Esophagus squamous epithelium (tissue), 5 donors: ENCODE data around the gene PSMB9. TPM values are rescaled to one million over a fixed set of nuclear protein-coding genes. Genes with fewer than 3 reads are reported as not detected.
"Not testable (repeated sequence)": the region's sequence is repeated elsewhere in the genome, so short reads cannot be mapped to it uniquely, and the experiment has no call there.

Experiments used
- DNase-seq: peaks from one replicate; lab custom pipeline; 2025; lab: John Stamatoyannopoulos, UW
- H3K27ac ChIP-seq, 4 donors: fragments of 200-600 bp; sonication (generic); one replicate each; pipeline ENCODE4 v1.5.1; 2016 to 2019; ENCODE audit warnings: mild to moderate bottlenecking in 1 of 4
- H3K27me3 ChIP-seq, 4 donors: fragments of 200-600 bp; sonication (generic); 1 replicate in 3 of 4; 2 replicates in 1 of 4; pipeline versions ENCODE4 v1.5.1 to v1.6.0; 2017 to 2021; ENCODE audit warnings: antibody characterized with exemption in 1 of 4
- H3K36me3 ChIP-seq, 3 donors: fragments of 200-600 bp; sonication (generic); one replicate each; pipeline ENCODE4 v1.5.1; 2016 to 2019
- H3K4me1 ChIP-seq, 3 donors: fragments of 200-600 bp; sonication (generic); one replicate each; pipeline ENCODE4 v1.5.1; 2017 to 2019
- H3K4me3 ChIP-seq, 4 donors: fragments of 200-600 bp; sonication (generic); 1 replicate in 3 of 4; 2 replicates in 1 of 4; pipeline ENCODE4 v1.5.1; 2016 to 2019; ENCODE audit warnings: mild to moderate bottlenecking in 2 of 4, moderate library complexity in 1 of 4
- H3K9me3 ChIP-seq, 3 donors: fragments of 200-600 bp; sonication (generic); one replicate each; pipeline ENCODE4 v1.5.1; 2016 to 2019
- POLR2A ChIP-seq, 4 donors: fragments of 450-650 bp; IDR thresholded peaks; one replicate each; pipeline ENCODE4 v1.6.1; 2017; ENCODE audit warnings: antibody characterized with exemption in 4 of 4, mild to moderate bottlenecking in 4 of 4, moderate library complexity in 3 of 4
- WGBS, 2 donors: methylation state at CpG; one replicate each; pipeline ENCODE4 v1.1.5; 2018; 5-methylcytosine and 5-hydroxymethylcytosine counted together
- intact Hi-C: fragments of 100-400 bp; cut with DNase I; formaldehyde crosslinking; loops from one replicate; pipeline ENCODE4 v1.15.0; 2022
- total RNA-seq, 4 donors: library from RNA; depleted of rRNA; stranded (reverse); fragments of >200 nt; gene quantifications; one replicate each; pipeline ENCODE4 v1.1.0, GENCODE V29; 2016
- TF ChIP-seq, protein P1 (sequence below), 6 experiments: fragments of 450-650 bp in 4 of 6; fragments of 200-600 bp in 2 of 6; sonication (generic) in 2 of 6; IDR thresholded peaks; one replicate each; pipeline ENCODE4 v1.5.1; 2016 to 2019; ENCODE audit warnings: antibody characterized with exemption in 6 of 6, mild to moderate bottlenecking in 4 of 6, moderate library complexity in 4 of 6
- donor health status: DM: yes; HTN: yes; CAD: no.

Gene PSMB9
- 10 to 100 TPM in 2 of 4 donors, 1 to 10 TPM in 2; 5.2 to 93.7 (median 12.0) TPM for total RNA-seq

DNA sequence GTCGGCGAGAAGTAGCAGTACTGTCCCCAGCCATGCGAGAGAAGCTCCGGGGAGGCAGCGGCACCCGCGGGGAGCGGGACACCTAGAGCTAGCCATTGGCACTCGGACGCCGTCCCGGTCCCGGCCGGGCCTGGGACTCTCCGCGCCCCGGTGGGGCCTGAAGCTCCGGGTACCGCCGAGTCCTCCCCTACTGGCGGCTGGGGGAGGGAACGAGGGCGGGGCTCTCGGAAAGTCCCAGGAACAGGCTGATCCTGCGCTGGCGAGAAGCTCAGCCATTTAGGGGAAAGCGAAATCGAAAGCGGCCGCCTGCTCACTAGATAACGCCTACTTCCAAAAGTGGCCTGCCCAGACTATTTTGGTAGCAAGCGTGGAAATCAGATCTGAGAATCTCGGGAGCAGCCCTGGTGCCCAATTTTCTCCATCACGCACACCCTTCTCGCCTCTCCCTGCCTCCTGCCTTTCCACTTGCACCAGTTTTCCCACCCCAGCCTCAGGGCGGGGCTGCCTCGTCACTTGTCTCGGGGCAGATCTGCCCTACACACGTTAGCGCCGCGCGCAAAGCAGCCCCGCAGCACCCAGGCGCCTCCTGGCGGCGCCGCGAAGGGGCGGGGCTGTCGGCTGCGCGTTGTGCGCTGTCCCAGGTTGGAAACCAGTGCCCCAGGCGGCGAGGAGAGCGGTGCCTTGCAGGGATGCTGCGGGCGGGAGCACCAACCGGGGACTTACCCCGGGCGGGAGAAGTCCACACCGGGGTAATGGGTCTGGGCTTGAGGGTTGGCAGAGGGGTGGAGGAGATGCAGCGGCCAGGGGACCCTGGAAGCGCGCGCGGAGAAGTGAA is at the start of gene PSMB9, which contains the start of gene TAP1:
PSMB9 (plus strand) TSS at position 652 of the 835 bp plus-strand sequence; CDS start at position 690, 38 bp downstream.
TAP1 (minus strand) TSS at position 164 of the 835 bp plus-strand sequence; CDS start at position 96, 68 bp downstream.
- TF ChIP-seq, protein P1, sequence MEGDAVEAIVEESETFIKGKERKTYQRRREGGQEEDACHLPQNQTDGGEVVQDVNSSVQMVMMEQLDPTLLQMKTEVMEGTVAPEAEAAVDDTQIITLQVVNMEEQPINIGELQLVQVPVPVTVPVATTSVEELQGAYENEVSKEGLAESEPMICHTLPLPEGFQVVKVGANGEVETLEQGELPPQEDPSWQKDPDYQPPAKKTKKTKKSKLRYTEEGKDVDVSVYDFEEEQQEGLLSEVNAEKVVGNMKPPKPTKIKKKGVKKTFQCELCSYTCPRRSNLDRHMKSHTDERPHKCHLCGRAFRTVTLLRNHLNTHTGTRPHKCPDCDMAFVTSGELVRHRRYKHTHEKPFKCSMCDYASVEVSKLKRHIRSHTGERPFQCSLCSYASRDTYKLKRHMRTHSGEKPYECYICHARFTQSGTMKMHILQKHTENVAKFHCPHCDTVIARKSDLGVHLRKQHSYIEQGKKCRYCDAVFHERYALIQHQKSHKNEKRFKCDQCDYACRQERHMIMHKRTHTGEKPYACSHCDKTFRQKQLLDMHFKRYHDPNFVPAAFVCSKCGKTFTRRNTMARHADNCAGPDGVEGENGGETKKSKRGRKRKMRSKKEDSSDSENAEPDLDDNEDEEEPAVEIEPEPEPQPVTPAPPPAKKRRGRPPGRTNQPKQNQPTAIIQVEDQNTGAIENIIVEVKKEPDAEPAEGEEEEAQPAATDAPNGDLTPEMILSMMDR (IDR thresholded peaks at IDR 0.05): peak; percentile 78 to 97 (median 88)
- peak in 3 of 4 donors; percentile 76 to 97 (median 93) for TF ChIP-seq POLR2A (IDR thresholded peaks at IDR 0.05)
- intact Hi-C loops: no loop called here
- H3K27me3 ChIP-seq: no peaks in the 10 kb centered on the region
- WGBS, 2 donors: 0 to 4% methylated on average over 8 to 38 of the region's 68 CpGs
- no peaks in the 10 kb centered on the region for H3K9me3 ChIP-seq
- DNase-seq: peak; percentile 70
- H3K4me1 ChIP-seq: peaks cover 6 to 50% (median 38%) of the 10 kb centered on the region in 3 donors
- H3K27ac ChIP-seq: peak within 1 kb of the TSS; percentile 94 to 98 (median 97)
- peaks cover 19 to 46% (median 25%) of the 10 kb centered on the region in 3 donors for H3K36me3 ChIP-seq
- H3K4me3 ChIP-seq: peak within 1 kb of the TSS; percentile 63 to 94 (median 82)

DNA sequence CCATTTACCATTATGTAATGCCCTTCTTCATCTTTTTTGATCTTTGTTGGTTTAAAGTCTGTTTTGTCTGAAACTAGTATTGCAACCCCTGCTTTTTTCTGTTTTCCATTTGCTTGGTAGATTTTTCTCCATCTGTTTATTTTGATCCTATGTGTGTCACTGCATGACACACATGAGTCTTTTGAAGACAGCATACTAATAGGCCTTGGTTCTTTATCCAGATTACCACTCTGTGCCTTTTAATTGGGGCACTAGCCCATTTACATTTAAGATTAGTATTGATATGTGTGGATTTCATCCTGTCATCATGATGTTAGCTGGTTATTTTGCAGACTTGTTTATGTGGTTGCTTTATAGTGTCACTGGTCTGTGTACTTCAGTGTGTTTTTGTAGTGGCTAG is 48.6 kb upstream of the PSMB9 start:
- H3K4me3 ChIP-seq, H3K36me3 ChIP-seq, DNase-seq, H3K9me3 ChIP-seq, intact Hi-C loops, H3K27ac ChIP-seq, H3K4me1 ChIP-seq: not testable (repeated sequence)
- peaks cover 0 to 67% (median 4%) of the 10 kb centered on the region in 4 donors for H3K27me3 ChIP-seq

- Histone ChIP-seq H3K9me3 (no peaks in the 10 kb centered on the region), H3K4me3 (no peak overlapping the region), H3K4me1 (no peaks in the 10 kb centered on the region), H3K27ac (no peak overlapping the region), H3K36me3 (no peaks in the 10 kb centered on the region), H3K27me3 (peaks cover 0 to 51% (median 2%) of the 10 kb centered on the region in 4 donors)
- DNase-seq: no peak
- TF ChIP-seq POLR2A (IDR thresholded peaks at IDR 0.05): no peak
- TF ChIP-seq, protein P1 (IDR thresholded peaks at IDR 0.05): no peak
- intact Hi-C loops: no loop called here
- 76 to 82% methylated on average over 2 to 5 of the region's 5 CpGs for WGBS, 2 donors
Measured at GRCh38 chr6:32807020-32807580, 46.9 kb upstream of the PSMB9 start.

DNA sequence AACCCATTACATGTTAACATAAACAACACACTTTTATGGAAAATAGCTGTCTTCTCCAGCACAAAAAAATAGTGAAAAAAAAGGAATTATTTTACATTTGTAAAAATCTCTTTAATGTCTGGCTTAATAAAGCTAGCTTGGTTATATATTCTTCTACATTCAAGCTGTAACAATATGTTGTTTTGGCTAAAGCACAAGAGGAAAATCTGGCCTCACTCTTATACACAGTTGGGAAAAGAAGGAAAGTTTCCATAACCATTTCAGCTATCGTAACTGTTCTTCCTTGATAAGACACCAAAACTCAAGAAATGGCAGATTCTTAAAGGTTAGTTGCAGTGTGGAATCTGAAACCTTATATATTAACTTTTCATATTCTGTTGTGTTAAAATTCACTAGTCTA is 44.8 kb upstream of the PSMB9 start:
- no peak overlapping the region for H3K27ac ChIP-seq
- no peak overlapping the region for H3K4me3 ChIP-seq
- intact Hi-C loops: no loop called here
- no peaks in the 10 kb centered on the region for H3K4me1 ChIP-seq
- TF ChIP-seq, protein P1 (IDR thresholded peaks at IDR 0.05): no peak
- TF ChIP-seq POLR2A (IDR thresholded peaks at IDR 0.05): no peak
- H3K36me3 ChIP-seq: no peaks in the 10 kb centered on the region
- no peaks in the 10 kb centered on the region for H3K9me3 ChIP-seq
- WGBS, 2 donors: 5 to 22% methylated on average over 1 of the region's 1 CpG
- H3K27me3 ChIP-seq: peaks cover 0 to 33% (median 2%) of the 10 kb centered on the region in 4 donors
- no peak for DNase-seq

GRCh38 chr6:32814145-32814544 is 39.8 kb upstream of the PSMB9 start:
- no peaks in the 10 kb centered on the region for H3K36me3 ChIP-seq
- TF ChIP-seq, protein P1 (IDR thresholded peaks at IDR 0.05): no peak
- no peak for TF ChIP-seq POLR2A (IDR thresholded peaks at IDR 0.05)
- 67 to 79% methylated on average over 2 of the region's 2 CpGs for WGBS, 2 donors

More at GRCh38 chr6:32814145-32814544, 39.8 kb upstream of the PSMB9 start:
- no peak overlapping the region for H3K4me3 ChIP-seq
- no peak for DNase-seq
- peaks cover 5 to 43% (median 9%) of the 10 kb centered on the region in 3 donors for H3K4me1 ChIP-seq
- peak overlapping the region in 2 of 4 donors; percentile 22 to 51 for H3K27ac ChIP-seq
- intact Hi-C loops: no loop called here
- no peaks in the 10 kb centered on the region for H3K9me3 ChIP-seq
- H3K27me3 ChIP-seq: no peaks in the 10 kb centered on the region
